Kidney (tissue), 14 donors: ENCODE data around the gene PHACTR1. TPM values are rescaled to one million over a fixed set of nuclear protein-coding genes. Genes with fewer than 3 reads are reported as not detected.

ENCODE experiments used
- DNase-seq, 5 donors: peaks; one replicate each; pipeline ENCODE4 v3.0.0-alpha.2; 2013 to 2020
- FAIRE-seq: peaks from 2 replicates; lab custom pipeline; 2012; peaks lifted over from hg19 to GRCh38; lab: Jason Lieb, UNC
- H3K27ac ChIP-seq, 2 donors: one replicate each; pipeline ENCODE4 v1.7.0; 2013; ENCODE audit warnings: low read depth in 2 of 2, low read length in 2 of 2, inconsistent platforms in 1 of 2
- H3K27me3 ChIP-seq: one replicate; pipeline ENCODE4 v1.7.1; 2013; ENCODE audit warnings: low read length, inconsistent platforms; ENCODE audit not compliant: control insufficient read depth, insufficient read depth
- H3K36me3 ChIP-seq, 3 donors: one replicate each; pipeline versions ENCODE4 v1.7.0 to v1.7.1; 2013; ENCODE audit warnings: low read length in 3 of 3, control low read depth in 1 of 3, inconsistent platforms in 1 of 3; ENCODE audit not compliant: insufficient read depth in 3 of 3, control insufficient read depth in 2 of 3
- H3K4me1 ChIP-seq, 3 donors: one replicate each; pipeline versions ENCODE4 v1.7.0 to v1.7.1; 2013; ENCODE audit warnings: low read length in 3 of 3, inconsistent platforms in 1 of 3, low read depth in 1 of 3; ENCODE audit not compliant: control insufficient read depth in 2 of 3, insufficient read depth in 2 of 3
- H3K4me3 ChIP-seq, 3 donors: one replicate each; pipeline versions ENCODE4 v1.7.0 to v1.8.1; 2013; ENCODE audit warnings: low read length in 3 of 3, control low read depth in 1 of 3, inconsistent platforms in 1 of 3
- H3K9ac ChIP-seq, 3 donors: one replicate each; pipeline versions ENCODE4 v1.7.0 to v1.7.1; 2013; ENCODE audit warnings: low read length in 3 of 3, control low read depth in 1 of 3, inconsistent platforms in 1 of 3
- H3K9me3 ChIP-seq, 3 donors: one replicate each; pipeline versions ENCODE4 v1.7.0 to v1.7.1; 2013; ENCODE audit warnings: low read length in 3 of 3, control low read depth in 1 of 3, inconsistent platforms in 1 of 3; ENCODE audit not compliant: control insufficient read depth in 2 of 3, insufficient read depth in 1 of 3
- intact Hi-C: fragments of 100-400 bp; cut with DNase I; formaldehyde crosslinking; loops from one replicate; pipeline ENCODE4 v1.11.1; 2022
- polyA plus RNA-seq: library from polyadenylated mRNA; stranded (reverse); fragments of 350-450 nt; fragmentation: Illumina TruSeq; extraction: RNeasy Lipid Tissue Mini Kit (QIAGEN cat#74804); gene quantifications from one replicate; pipeline ENCODE4 v1.2.3, GENCODE V29; 2014; ENCODE audit warnings: low read depth, low replicate concordance; ENCODE audit not compliant: insufficient read depth
- total RNA-seq: library from RNA; stranded (reverse); fragmentation: NEBNext Ultra II Directional; extraction: Animal tissue kit (Norgen Biotek cat#: 25700); gene quantifications from one replicate; pipeline ENCODE4 v1.2.1, GENCODE V29; 2021
- TF ChIP-seq, protein P1 (sequence below): IDR thresholded peaks from 3 replicates; pipeline ENCODE4 v1.5.1; 2012; ENCODE audit warnings: mild to moderate bottlenecking, moderate library complexity, borderline replicate concordance; ENCODE audit not compliant: insufficient read depth; ENCODE audit errors: extremely low read depth
- donor health status: control.
- donor health status: control.
- donor health status: control.
- donor health status: control.
- donor health status: control.
- donor health status: DM: yes; HTN: yes; CAD: no.
- donor health status: Normal renal cell carcinoma (clear cell type).

The PHACTR1 gene
- total and polyA plus RNA-seq, 2 donors from 2014 or later = 3.3 to 33.6 TPM

DNA sequence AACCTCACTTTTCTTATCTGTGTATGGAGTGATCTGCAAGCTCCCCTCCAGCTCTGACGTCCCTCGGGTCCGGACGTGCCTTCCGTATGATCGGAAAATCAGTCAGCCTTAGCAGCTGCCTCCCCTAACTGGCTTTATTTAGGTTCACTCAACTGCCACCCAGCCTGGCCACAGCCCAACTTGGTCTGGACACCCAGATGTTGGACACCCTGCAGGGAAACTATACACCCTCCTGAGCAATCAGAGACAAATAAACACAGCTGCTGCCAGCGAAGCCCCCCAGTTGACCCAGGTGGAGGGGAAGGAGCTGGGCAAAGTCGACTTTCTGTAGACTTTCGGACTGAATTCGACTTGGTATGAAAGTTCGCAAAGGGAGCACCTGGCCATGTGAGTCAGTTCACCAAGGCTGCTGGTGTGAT is 582.8 kb downstream of the PHACTR1 start:
- H3K4me1 ChIP-seq = peaks cover 0 to 46% (median 16%) of the 10 kb centered on the region in 3 donors
- H3K36me3 ChIP-seq = peaks cover 3 to 8% (median 7%) of the 10 kb centered on the region in 3 donors
- H3K4me3 ChIP-seq = no peak overlapping the region
- H3K27ac ChIP-seq = peak overlapping the region in 1 of 2 donors; percentile 23
- no peak overlapping the region for H3K9ac ChIP-seq
- no peaks in the 10 kb centered on the region for H3K27me3 ChIP-seq
- H3K9me3 ChIP-seq = no peaks in the 10 kb centered on the region
- intact Hi-C loops = no loop called here
- peak in 2 of 5 donors; percentile 34 to 36 for DNase-seq
- FAIRE-seq = no peak
- TF ChIP-seq, protein P1, sequence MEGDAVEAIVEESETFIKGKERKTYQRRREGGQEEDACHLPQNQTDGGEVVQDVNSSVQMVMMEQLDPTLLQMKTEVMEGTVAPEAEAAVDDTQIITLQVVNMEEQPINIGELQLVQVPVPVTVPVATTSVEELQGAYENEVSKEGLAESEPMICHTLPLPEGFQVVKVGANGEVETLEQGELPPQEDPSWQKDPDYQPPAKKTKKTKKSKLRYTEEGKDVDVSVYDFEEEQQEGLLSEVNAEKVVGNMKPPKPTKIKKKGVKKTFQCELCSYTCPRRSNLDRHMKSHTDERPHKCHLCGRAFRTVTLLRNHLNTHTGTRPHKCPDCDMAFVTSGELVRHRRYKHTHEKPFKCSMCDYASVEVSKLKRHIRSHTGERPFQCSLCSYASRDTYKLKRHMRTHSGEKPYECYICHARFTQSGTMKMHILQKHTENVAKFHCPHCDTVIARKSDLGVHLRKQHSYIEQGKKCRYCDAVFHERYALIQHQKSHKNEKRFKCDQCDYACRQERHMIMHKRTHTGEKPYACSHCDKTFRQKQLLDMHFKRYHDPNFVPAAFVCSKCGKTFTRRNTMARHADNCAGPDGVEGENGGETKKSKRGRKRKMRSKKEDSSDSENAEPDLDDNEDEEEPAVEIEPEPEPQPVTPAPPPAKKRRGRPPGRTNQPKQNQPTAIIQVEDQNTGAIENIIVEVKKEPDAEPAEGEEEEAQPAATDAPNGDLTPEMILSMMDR = no peak

DNA sequence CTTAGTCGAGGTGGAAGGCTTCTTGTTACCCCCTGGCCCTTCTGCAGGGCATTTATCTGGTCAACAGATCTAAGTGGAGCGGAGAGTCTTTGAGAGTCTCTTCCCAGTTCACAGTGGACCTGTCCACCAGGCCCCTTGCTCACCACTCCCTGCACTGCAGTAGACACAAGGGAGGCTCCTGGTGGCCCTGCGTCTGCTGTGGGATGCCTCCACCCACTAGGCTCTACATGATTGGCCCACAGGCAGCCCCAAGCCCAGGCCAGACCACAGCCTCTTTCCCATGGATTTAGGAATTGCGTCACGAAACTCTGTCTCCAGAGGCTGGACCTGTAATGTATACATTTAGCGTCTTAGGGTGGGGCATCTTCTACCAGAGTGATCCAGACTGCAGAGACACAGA is 583.4 kb downstream of the PHACTR1 start:
- no peak overlapping the region for H3K9ac ChIP-seq
- TF ChIP-seq, protein P1 = no peak
- peaks cover 3% of the 10 kb centered on the region in 3 donors for H3K36me3 ChIP-seq
- DNase-seq = no peak
- no peak for FAIRE-seq
- peaks cover 0 to 51% (median 14%) of the 10 kb centered on the region in 3 donors for H3K4me1 ChIP-seq
- H3K27me3 ChIP-seq = no peaks in the 10 kb centered on the region
- intact Hi-C loops = no loop called here
- H3K27ac ChIP-seq = peak overlapping the region; percentile 39 to 59
- H3K4me3 ChIP-seq = no peak overlapping the region
- no peaks in the 10 kb centered on the region for H3K9me3 ChIP-seq

DNA sequence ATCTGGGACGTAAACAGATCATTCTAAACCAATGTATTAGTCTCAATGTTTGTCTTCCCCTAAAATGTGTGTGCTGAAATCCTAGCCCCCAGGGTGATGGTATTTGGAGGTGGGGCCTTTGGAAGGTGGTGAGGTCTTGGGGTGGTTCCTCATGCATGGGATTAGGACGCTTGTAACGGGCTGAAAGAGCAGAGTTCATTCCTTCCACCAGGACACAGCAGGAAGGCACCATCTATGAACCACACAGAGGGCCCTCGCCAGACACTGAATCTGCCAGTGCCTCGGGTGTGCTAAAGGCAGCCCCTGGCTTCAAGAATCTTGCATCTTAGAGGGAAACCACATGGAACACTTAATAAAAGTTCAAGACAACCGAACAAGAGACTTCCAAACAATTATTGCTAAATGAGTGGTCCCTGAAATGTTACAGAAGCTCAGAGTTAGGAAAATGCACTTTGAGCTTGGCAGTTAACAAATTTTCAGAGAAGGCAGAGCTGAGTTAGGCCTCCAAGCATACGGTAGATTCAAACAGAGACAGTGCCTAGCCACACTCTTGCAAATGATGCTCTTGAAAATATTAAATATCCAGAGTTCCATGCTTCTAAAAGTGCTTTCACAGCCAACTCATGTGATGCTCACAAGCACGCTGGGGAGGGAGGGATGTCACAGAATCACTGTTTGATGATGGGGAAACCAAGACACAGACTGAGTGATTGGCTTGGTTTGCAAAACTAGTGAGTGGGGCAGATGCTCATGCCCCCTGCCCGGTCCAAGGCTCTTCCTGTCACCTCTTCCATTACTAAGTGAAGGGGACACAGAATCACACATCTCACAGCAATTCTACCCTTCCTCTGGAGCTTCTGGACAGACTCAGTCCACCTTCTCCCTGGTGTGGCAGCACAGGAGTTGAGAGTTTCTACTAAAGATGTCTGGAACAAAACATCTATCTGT is 584.4 kb downstream of the PHACTR1 start:
- DNase-seq = no peak
- TF ChIP-seq, protein P1 = no peak
- FAIRE-seq = no peak
- intact Hi-C loops = no loop called here
- no peak overlapping the region for H3K9ac ChIP-seq
- no peaks in the 10 kb centered on the region for H3K9me3 ChIP-seq
- peaks cover 3 to 7% (median 3%) of the 10 kb centered on the region in 3 donors for H3K36me3 ChIP-seq
- H3K4me1 ChIP-seq = peaks cover 0 to 54% (median 16%) of the 10 kb centered on the region in 3 donors
- H3K4me3 ChIP-seq = no peak overlapping the region
- H3K27me3 ChIP-seq = no peaks in the 10 kb centered on the region
- no peak overlapping the region for H3K27ac ChIP-seq
